HG02763 (cell line): ENCODE results near the gene SPAG9.

Experiments
- ATAC-seq: cut with Tn5 transposase; IDR thresholded peaks from one replicate; pipeline ENCODE4 v1.9.1; 2021; ENCODE audit warnings: mild to moderate bottlenecking, moderate library complexity; ENCODE audit not compliant: unreplicated experiment

SPAG9 gene, protein sequence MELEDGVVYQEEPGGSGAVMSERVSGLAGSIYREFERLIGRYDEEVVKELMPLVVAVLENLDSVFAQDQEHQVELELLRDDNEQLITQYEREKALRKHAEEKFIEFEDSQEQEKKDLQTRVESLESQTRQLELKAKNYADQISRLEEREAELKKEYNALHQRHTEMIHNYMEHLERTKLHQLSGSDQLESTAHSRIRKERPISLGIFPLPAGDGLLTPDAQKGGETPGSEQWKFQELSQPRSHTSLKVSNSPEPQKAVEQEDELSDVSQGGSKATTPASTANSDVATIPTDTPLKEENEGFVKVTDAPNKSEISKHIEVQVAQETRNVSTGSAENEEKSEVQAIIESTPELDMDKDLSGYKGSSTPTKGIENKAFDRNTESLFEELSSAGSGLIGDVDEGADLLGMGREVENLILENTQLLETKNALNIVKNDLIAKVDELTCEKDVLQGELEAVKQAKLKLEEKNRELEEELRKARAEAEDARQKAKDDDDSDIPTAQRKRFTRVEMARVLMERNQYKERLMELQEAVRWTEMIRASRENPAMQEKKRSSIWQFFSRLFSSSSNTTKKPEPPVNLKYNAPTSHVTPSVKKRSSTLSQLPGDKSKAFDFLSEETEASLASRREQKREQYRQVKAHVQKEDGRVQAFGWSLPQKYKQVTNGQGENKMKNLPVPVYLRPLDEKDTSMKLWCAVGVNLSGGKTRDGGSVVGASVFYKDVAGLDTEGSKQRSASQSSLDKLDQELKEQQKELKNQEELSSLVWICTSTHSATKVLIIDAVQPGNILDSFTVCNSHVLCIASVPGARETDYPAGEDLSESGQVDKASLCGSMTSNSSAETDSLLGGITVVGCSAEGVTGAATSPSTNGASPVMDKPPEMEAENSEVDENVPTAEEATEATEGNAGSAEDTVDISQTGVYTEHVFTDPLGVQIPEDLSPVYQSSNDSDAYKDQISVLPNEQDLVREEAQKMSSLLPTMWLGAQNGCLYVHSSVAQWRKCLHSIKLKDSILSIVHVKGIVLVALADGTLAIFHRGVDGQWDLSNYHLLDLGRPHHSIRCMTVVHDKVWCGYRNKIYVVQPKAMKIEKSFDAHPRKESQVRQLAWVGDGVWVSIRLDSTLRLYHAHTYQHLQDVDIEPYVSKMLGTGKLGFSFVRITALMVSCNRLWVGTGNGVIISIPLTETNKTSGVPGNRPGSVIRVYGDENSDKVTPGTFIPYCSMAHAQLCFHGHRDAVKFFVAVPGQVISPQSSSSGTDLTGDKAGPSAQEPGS (N-terminal part only)

DNA sequence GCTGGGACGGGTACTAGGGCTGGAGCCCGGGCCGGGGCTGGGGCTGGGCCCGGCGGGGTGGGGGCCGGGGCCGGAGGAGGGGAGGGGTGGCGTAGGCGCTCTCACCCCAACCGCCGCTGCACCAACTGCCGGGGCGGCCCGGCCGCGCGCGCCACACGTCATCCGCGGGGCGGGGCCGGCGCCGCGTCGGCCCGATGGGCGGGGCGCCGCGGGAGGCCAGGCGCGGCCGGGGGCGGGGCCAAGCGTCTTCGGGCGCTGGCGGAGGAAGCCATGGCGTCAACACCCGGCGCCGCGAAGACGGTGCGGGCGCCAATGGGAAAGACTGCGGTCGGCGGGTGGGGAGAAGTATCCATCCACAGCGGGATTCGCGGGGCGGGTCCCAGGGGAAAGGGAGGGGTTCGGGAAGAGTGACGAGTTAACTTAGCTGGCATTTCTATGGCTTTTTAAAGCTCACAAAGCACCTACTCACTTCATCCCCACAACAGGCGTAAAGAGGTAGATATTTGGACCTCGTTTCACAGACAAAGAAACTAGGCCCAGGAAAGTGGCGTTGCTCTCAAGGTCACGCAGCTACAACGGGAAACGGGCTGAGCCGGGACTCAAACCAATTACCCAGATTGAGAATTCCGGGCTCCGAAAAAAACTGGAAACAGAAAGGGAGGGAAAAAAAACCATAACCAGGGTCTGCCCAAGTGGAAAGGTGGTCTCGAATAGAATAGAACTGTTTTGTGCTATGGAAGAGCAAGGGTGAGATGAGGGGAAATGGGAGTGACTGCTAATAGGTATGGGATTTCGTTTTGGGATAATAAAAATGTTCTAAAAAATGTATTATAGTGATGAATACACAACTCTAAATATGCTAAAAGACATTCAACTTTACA, at the start of gene SPAG9:
TSS of gene SPAG9 (minus strand) at position 130 of the 881 bp plus-strand sequence. CDS start 212 bp downstream, outside the sequence.
- peak; percentile 73 for ATAC-seq

DNA sequence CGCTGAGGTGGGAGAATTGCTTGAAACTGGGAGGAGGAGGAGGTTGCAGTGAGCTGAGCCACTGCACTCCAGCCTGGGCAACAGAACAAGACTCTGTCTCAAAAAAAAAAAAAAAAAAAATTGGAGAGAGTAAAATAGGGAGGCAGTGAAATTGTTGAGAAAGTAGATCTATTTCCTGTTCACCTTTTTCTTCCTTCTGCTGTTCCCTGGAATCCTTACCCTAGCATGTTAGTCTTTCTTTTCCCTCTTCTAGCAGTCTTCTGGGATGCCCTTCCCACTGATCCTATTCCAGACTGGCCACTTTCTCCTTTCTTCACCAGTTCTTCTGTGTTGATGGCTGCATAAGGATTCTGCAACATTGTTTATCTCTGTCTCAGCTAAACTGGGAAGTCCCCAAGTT, 48.7 kb upstream of the SPAG9 start:
- no peak for ATAC-seq

DNA sequence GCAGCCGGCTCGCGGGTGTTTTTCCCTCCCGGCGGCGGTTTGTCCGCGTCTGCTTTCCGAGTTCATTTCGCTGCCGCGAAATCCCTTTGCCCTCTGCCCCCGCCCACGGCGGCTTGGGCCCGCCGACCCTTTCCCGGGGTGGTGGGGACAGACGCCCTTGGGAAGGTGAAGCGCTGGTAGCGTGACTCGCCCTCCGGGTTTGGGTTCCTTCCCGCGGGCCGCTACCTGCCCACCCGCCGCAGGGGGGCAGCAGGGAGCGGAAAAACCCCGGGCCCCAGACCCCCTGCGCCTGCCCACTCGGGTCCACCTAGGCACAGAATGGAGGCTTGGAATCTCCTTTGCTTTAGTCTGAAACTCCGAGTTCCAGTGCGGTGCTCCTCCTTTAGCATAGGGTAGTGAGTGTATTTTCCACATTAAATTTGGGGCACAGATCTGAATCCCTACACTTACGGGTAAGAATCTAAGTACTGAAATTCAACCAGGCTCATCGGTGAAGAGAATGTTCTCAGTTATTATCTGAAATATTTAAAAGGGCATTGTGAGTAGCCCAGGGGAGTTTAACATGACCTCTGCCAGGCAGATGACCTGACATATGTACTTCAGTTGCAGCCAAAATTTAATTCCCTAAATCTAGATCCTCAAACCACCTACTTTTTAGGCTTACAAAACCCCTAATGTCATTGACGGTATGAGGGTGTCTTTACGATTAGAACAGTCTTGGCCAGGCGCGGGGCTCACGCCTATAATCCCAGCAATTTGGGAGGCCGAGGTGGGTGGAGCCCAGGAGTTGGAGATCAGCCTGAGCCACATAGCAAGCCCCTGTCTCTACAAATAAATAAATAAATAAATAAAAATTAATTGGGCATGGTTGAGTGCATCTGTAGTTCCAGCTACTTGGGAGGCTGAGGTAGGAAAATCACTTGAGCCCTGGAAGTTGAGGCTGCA, 46.6 kb upstream of the SPAG9 start:
- ATAC-seq, result peak; percentile 43

- peak; percentile 81 for ATAC-seq
Measured at GRCh38 chr17:51166198-51166986, 45.7 kb upstream of the SPAG9 start, which contains the start of gene NME2. NME2 (plus strand) TSS chr17:51166411; CDS start chr17:51166831, 420 bp downstream.

DNA sequence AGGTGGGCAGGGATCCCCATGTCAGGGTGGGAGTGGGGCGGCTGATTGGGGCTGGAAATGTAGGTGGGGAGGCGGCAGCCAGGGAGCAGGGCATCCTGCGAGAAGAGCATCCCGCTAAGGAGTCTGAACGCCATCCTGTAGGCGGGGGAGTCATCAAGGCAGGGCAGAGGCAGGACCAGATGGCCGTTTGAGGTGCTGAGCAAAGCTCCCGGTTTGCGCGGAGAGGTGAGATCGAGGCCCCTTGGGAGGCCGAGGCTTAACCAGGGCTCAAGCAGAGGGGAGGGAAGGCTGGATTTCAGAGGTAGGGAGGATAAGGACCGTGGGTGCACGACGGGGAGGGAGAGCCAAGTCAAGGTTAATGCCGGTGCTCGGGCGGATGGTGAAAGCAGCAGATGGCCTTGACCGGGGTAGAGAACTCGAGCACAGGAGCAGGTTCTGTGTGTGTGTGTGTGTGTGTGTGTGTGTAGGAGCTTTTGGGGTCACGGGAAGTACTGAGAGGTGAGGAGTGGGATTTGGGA, 45.1 kb upstream of the SPAG9 start:
- no peak for ATAC-seq

DNA sequence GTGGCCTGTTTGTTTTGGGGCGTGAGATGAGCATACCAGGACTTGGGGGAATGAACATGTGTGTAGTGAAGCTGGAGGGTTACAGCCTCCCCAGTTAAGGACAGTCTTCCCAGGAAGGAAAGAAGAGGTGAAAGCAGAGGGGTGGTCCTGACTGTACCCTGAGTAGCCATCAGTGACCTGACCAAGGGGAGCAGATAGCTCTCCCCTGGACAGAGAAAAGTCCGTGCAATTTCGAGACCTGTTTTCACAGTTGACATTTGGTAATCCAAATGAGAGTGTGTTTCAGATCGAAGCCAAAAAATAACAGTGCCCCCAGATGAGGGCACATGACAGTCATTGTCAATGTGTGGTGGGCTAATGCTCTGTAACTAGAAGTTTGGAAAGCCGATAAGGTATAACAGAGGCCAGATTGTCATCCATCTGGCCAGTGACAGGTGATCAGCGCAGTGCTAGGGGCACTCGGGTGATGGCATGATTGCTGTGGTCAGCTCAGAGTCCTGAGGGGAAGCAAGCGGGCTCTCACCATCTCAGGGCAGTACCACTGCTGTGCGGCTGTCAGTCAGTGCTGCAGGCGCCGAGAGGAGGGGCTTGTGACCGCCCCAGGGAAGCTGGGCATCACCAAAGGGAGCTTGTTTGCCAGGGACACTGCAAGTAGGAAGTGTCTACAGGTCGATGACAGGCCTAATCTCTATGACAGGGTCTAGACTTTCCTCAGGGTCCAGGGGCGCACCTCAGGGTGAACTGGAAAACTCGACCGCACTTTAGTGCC, 44.4 kb upstream of the SPAG9 start:
- no peak for ATAC-seq

- ATAC-seq, result no peak
Measured at GRCh38 chr17:51161541-51161940, 40.9 kb upstream of the SPAG9 start.

GRCh38 chr17:51159604-51160003, 38.9 kb upstream of the SPAG9 start:
- ATAC-seq, result no peak

GRCh38 chr17:51155416-51155815, 34.7 kb upstream of the SPAG9 start:
- no peak for ATAC-seq

DNA sequence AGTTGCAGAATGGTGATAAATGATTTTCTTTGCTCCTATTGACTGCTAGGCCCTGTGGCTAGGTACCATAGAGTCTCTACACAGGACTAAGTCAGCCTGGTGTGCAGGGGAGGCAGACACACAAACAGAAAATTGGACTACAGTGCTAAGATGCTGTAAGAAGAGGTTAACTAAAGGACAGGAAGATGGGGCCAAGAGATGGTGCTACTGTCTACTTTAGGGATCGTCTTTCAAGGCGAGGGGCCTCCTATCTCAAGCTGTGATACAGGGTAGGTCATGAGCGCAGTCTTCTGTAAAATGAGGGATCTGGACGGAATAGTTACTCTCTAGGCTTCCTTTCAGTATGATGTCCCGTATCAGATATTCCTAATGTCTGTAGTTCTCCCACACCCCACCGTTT, 33.5 kb upstream of the SPAG9 start:
- no peak for ATAC-seq

DNA sequence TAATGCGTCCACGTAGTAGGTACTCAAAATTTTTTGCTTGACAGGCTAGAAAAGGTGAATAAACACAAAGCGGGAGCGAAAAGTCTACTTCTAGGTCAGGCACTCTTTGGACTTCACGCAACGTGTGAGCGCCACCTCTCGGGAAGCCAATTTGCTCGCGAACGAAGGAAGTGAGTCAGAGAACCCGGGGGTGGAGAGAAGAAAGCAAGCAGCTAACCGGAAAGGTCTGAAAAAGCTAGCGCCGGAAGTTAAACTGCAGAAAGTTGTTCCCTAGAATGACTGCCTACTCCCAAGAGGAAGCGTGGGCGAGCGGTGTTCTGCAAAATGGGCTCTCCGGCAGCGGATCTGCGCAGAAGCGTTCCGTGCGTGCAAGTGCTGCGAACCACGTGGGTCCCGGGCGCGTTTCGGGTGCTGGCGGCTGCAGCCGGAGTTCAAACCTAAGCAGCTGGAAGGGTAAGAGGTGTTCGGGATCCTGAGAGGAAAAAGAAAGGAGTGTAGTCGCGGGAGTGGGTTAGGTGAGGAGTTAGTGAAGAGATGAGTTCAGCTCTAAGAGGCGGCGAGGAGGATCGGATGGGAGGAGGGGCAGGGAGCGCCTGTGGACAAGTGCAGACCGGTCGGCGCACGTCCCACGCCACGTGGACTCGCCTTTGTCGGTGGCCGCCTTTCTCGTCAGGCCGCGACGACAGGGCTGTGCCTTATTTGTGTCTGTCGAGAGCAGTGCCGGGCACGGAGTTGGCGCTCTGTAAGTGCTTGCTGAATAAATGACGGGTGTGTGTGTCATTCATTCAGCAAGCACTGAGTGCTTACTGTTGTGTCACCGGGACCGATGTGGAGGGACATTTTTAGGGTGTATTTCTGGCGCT, 32.8 kb upstream of the SPAG9 start, which contains the start of gene NME1:
TSS of gene NME1 (plus strand) at position 350 of the 863 bp plus-strand sequence. CDS start 2,096 bp downstream, outside the sequence.
- ATAC-seq, result peak; percentile 94

GRCh38 chr17:51152766-51153209, 32.1 kb upstream of the SPAG9 start:
- no peak for ATAC-seq

- ATAC-seq, result no peak
Measured at GRCh38 chr17:51150932-51151331, 30.3 kb upstream of the SPAG9 start.

DNA sequence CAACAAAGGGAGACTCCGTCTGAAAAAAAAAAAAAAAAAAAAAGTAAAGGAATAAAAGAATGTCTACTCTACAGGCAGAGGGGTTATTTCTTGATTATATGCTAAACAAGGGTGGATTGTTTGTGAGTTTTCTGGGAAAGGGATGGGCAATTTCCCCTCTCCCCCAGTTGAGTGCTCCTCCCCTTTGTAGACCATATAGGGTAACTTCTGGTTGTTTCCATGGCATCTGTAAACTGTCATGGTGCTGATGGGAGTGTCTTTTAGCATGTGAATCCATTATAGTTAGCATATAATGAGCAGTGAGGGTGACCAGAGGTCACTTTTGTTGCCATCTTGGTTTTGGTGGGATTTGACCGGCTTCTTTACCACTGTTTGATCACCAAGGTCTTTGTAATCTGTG, 28.5 kb upstream of the SPAG9 start:
- no peak for ATAC-seq

- no peak for ATAC-seq
Measured at GRCh38 chr17:51147650-51148049, 27.0 kb upstream of the SPAG9 start.
